ENCODE data around the gene ANTXRL.
"Not testable (repeated sequence)": the region's sequence is repeated elsewhere in the genome, so short reads cannot be mapped to it uniquely, and the experiment has no call there.

ANTXRL gene

GRCh38 chr10:46295350-46296010 lies 8.7 kb downstream of the ANTXRL start:
- DNase-seq (ENCODE audit: low spot score) = not testable (repeated sequence)

DNA sequence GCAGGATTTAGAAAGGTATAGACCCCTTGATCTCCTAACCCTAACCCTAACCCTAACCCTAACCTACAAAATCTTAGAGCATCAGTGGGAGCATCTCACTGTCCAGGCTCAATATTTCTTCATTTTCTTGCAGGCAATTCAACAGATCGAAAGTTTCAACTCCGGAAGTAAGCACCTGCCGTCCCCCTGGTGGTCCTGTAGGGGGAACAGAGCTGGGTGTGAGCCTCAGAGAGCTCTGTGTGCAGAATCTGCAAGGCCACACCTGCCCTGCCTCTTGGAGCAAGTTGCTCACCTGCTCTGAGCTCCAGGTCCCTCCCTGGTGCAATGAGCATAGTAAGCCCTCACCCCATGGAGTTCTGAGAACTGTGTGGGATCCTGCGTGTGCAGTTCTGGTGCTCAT lies 9.3 kb downstream of the ANTXRL start:
- not testable (repeated sequence) for DNase-seq (ENCODE audit: low spot score)

DNA sequence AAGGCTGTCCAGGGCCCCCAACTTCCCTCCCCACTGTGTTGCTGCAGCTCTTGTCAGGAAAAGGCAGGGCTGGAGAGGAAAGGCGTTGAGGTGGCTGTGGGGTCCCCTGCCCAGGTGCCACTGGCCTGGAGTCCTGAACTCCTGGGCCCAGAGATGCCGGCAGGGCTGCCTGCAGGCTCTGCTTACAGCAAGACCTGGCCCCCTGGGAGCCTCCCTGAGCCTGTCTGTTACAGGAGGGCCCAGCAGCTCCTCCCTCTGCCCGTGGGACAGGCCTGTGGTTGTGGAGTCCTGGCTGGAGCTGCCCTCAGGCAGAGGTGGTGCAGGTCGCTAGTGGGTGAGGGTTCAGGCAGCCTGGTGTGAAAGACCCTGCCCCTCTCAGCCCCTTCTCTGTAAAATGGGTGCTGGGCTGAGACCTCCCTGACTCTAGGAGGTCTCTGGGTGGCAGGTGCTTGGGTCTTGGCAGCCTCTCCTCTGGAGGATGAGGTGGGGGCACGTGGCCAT lies 9.9 kb downstream of the ANTXRL start:
- no peak for DNase-seq (ENCODE audit: low spot score)

DNA sequence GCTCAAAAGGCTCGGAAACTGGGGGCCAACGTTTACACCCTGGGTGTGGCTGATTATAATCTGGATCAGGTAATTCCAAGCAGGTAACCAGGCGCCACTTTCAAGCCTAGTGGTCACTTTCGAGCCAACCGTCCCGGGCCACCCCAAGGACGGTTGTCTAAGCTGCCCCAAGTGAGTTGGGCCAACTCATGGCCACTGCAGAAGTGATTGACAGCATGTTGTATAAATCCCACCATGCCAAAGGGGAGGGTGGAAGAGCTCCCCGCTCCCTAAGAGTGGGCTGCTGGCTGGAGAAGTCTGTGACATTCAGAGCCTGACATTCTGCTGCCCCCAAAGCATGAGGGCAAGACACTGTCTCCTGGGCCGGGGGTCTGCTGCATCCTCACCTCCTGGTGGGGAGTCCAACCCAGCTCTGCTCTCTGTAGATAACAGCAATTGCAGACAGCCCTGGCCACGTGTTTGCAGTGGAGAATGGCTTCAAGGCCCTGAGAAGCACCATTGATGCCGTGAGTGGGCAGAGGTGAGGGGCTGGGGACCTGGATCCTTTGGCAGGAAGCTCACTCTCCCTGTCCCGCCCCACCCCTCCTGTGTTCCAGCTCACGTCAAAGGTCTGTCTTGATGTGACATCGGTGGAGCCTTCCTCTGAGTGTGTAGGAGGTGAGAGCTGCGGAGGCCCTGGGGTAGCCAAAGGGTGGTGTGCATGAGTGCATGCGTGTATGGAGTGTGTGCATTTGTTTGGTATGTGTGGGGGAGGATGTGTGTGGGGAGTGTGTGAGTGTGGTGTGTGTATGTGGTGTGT lies 10.8 kb downstream of the ANTXRL start:
- no peak for DNase-seq (ENCODE audit: low spot score)

DNA sequence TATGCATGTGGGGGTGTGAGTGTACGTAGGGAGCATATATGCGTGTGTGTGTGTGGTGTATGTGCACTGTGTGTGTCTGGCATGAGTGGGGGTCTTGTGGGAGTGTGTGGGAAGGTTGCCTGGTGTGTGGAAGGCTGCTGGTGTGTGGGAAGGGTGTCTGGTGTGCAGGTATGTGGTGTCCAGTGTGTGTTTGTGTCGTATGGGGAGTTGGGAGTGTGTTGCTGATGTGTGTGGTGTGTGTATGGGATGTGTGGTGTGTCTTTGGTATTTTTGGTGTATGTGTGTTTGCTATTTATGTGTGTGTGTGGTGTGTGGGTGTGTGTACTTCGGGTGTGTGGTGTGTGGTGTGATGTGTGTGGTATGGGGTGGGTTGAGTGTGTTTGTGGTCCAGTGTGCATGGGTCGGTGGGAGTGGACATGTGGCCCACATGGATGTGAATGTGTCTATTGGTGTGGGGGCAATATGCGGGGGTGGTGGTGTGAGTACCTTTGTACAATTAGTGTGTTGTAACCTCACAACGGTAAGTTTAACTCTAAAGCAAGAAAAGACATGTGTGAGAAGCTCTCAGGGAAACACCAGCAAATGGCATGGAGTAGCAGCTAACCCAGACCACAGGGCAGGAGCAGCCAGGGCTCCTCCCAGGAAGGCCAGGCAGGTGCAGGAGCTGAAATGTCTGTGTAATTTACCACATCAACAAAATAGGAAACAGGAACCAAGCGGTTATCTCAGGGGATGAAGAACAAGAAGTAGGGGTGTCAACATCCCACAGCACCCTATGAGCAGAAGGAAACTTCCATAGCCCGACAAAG lies 11.9 kb downstream of the ANTXRL start:
- DNase-seq (ENCODE audit: low spot score) = no peak

GRCh38 chr10:46299286-46299535 lies 12.4 kb downstream of the ANTXRL start:
- DNase-seq (ENCODE audit: low spot score) = no peak

DNA sequence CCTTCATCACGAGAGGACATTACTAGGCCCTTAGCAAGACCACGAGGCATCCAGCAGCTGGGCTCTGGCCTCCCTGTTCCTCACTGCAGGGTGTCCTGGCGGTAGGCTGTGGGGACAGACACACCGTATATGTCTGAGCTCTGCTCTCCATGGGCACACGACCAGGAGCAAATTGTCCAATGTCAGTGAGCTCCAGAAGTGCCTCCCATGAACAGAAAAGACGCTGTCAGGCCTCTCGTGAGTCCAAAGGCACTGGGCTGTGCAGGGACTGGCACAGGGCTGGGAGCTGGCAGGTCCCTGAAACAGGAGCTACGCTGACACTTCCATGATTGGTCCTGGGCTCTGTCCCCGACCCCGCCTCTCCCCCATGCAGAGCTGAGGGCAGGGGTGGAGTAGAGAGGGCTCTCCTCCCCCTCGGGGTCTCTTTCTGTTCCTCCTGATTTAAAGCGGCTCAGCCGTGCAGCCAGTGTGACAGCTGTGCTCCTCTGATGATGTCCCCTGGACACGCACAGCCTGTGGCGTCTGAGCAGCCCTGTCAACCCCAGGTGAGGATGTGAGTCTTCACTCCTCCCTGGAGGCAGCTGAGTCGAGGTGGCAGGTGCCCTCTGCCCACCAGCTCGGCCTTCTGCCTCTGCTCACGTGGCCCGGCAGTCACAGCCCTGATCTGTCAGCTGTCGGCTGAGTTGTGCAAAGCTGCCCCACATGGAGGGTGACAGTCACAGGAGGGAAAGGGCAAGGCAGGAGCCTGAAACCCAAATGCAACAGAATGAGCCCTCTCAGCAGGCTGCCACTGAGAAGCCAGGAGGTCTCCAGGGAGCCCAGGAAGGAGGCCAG lies 13.0 kb downstream of the ANTXRL start:
- DNase-seq (ENCODE audit: low spot score) = no peak

DNA sequence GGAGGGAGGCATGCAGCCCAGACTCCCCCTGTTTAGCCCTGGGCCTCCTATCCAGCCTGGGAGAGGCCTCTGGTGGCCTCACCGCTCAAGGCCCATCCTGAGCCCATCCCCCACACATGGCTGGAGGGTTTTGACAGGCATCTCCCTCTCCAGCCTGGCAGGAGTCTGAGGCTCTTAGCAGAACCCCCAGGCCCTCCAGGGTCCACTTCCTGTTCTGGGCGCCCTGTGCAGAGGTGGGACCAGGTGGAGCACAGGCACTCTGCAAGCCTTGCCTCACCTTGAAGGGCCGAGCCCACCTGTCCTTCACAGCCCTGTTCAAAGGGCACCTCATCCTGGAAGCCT lies 13.5 kb downstream of the ANTXRL start:
- DNase-seq (ENCODE audit: low spot score) = not testable (repeated sequence)

- no peak for DNase-seq (ENCODE audit: low spot score)
Measured at GRCh38 chr10:46301056-46301645, 14.4 kb downstream of the ANTXRL start.

- DNase-seq (ENCODE audit: low spot score) = no peak
Measured at GRCh38 chr10:46301721-46302479, 15.1 kb downstream of the ANTXRL start.

DNA sequence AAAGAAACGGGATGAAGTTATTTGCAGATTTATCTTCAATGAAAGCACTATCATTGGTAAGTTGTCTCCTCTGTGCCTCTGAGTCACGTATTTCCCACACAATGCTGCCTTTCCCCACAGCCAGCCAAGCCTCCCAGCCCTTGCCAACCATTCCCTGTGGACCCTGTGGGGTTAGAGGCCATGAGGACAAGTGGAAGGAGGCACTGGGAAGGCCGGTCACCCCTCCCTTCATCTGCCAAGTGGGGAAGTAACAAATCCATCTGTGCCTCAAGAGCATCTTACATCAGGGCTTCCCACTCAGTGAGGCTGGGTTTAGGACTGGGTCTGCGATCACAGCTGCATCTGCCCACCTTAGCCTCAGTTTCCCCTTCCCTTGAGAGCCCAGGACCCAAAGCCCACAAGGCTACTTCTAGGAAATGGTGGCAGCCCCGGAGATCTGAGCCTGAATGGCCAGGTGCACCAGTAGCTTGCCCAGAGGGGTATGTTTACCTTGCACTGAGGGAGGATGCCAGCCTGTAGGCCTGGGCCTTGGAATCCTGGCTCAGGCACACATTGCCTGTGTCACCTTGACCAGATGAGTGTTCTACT lies 16.1 kb downstream of the ANTXRL start:
- not testable (repeated sequence) for DNase-seq (ENCODE audit: low spot score)

- DNase-seq (ENCODE audit: low spot score) = no peak
Measured at GRCh38 chr10:46304062-46304461, 17.3 kb downstream of the ANTXRL start.

- DNase-seq (ENCODE audit: low spot score) = not testable (repeated sequence)
Measured at GRCh38 chr10:46304671-46305070, 17.9 kb downstream of the ANTXRL start.

- DNase-seq (ENCODE audit: low spot score) = no peak
Measured at GRCh38 chr10:46305079-46305818, 18.5 kb downstream of the ANTXRL start.

- DNase-seq (ENCODE audit: low spot score) = no peak
Measured at GRCh38 chr10:46305986-46306385, 19.2 kb downstream of the ANTXRL start.

DNA sequence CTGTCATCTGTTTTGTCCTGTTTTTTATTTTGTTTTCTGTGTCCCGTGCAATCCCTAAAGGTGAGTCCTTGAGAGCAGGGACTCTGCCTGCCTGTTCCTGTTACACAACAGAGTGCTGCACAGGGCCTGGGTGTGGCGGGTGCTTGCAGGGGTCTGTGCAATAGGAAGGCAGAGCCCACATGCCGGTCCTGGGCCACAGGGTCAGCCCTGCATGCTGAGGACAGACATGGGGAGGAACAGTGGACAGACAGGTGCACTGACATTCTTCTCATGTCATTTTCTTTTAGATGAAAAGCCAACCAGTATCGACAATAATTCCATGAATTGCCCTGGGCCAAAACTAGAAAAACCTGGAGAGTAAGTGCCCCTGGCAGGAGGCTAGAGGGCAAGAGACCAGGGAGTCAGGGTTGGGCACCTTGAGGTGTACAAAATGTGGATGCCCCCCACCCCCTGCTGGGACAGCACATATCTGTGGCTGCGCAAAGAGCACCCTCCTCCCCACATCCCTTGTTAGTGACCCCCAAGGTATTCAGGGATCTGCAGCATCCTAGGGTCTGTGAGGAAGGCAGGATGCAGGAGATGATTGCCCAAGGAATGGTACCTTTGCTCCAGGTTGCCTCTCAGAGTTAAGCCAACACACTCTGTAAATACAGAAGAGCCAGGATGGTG lies 19.9 kb downstream of the ANTXRL start:
- DNase-seq (ENCODE audit: low spot score) = no peak

DNA sequence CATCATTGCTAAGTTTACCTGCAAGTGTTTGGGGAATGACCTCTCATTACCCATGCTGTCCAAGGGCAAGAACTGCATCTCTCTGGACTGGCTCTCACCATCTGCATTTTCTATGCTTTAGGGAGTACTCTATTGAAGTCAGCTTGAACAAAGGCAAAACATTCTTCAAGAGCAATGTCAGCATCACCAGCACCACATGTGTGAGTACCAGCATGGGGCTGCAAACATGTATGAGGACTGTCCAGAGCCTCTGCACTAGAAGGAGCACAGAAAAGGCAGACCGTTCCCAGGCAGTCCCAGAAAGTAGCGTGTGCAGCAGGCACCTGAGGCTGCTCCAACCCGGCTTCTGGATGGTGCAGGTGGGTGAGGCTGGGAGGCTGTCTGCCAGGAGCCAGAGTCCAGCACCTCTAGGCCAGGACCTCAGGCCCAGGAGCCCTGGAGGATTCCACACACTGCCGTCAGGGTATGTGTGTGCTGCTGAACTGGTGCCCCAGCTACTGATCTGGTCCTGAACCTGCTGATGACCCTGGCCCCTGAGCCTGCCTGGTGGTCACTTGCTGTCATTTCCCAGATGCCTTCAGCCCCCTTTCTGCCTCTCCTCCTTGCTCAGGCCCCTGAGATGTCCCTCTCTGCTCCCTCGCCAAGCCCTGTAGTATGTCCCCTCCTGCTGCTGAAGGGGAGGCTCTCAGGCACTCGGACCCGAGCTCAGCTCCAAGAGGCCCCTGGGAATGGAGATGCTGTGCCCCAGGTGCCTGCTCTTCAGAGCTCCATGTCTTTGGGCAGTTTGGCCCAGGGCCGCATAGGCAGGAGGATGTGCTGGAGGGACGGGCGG lies 20.7 kb downstream of the ANTXRL start:
- DNase-seq (ENCODE audit: low spot score) = no peak

DNA sequence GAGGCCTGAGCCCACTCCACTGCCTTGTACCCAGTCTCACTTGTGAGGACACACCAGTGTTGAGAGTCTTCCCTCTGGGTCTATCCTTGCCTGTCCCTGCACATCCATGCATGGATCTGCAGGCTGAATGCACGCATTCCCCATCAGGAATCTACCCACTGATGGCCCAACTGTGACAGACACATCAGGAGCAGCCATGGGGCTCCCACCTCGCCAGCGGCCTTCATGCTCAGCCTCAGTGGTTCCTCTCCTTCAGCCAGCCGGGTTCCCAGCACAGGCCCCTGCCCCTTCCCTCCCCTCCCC lies 21.3 kb downstream of the ANTXRL start:
- no peak for DNase-seq (ENCODE audit: low spot score)

Data from D341Med (cell line).